Breast epithelium (tissue), 4 donors: Measurements from ENCODE around the gene ZIC2. TPM values are rescaled to one million over a fixed set of nuclear protein-coding genes. Genes with fewer than 3 reads are reported as not detected.

Source experiments
- DNase-seq, 2 donors: peaks; one replicate each; pipeline ENCODE4 v3.0.0-alpha.2; 2019; ENCODE audit warnings: low spot score in 2 of 2
- H3K27ac ChIP-seq, 2 donors: fragments of 200-600 bp; sonication (generic) in 1 of 2; one replicate each; pipeline ENCODE4 v1.5.1; 2016 to 2019; ENCODE audit warnings: mild to moderate bottlenecking in 1 of 2
- H3K27me3 ChIP-seq, 2 donors: fragments of 200-600 bp; sonication (generic) in 1 of 2; one replicate each; pipeline versions ENCODE4 v1.5.1 to v1.6.0; 2017 to 2019; ENCODE audit warnings: control low read depth in 1 of 2, mild to moderate bottlenecking in 1 of 2
- H3K36me3 ChIP-seq: fragments of 200-600 bp; one replicate; pipeline ENCODE4 v1.5.1; 2019
- H3K4me1 ChIP-seq, 2 donors: fragments of 200-600 bp; sonication (generic); one replicate each; pipeline ENCODE4 v1.5.1; 2016 to 2019; ENCODE audit warnings: control low read depth in 1 of 2
- H3K4me3 ChIP-seq, 3 donors: fragments of 200-600 bp; sonication (generic); 1 replicate in 2 of 3; 2 replicates in 1 of 3; pipeline ENCODE4 v1.5.1; 2016 to 2019; ENCODE audit warnings: mild to moderate bottlenecking in 3 of 3, moderate library complexity in 2 of 3
- H3K9me3 ChIP-seq, 2 donors: fragments of 200-600 bp; sonication (generic) in 1 of 2; one replicate each; pipeline ENCODE4 v1.5.1; 2016 to 2019; ENCODE audit warnings: control low read depth in 1 of 2
- CTCF ChIP-seq, 3 donors: fragments of 450-650 bp; IDR thresholded peaks; one replicate each; pipeline ENCODE4 v1.5.1; 2016 to 2017; ENCODE audit warnings: antibody characterized with exemption in 3 of 3, mild to moderate bottlenecking in 3 of 3, moderate library complexity in 3 of 3
- POLR2A ChIP-seq: fragments of 450-650 bp; IDR thresholded peaks from one replicate; pipeline ENCODE4 v1.6.1; 2016; ENCODE audit warnings: antibody characterized with exemption, mild to moderate bottlenecking, moderate library complexity
- POLR2AphosphoS5 ChIP-seq, 3 donors: sonication (generic); formaldehyde crosslinking; IDR thresholded peaks; one replicate each; pipeline ENCODE4 v1.6.1; 2017; ENCODE audit warnings: antibody characterized with exemption in 3 of 3
- intact Hi-C: fragments of 100-400 bp; cut with DNase I; formaldehyde crosslinking; loops from one replicate; pipeline ENCODE4 v1.15.1; 2023; ENCODE audit warnings: low total_unique reads
- total RNA-seq, 3 donors: library from RNA; depleted of rRNA; stranded (reverse); fragments of >200 nt; gene quantifications; one replicate each; pipeline ENCODE4 v1.1.0, GENCODE V29; 2016

Gene ZIC2
- total RNA-seq, 3 donors from 2014 or later = 0.15 TPM; not detected in 2

- Histone ChIP-seq H3K27me3 (peaks cover 13 to 97% of the 10 kb centered on the region in 2 donors), H3K4me3 (peak overlapping the region in 1 of 3 donors; percentile 38), H3K4me1 (peaks cover 7 to 20% of the 10 kb centered on the region in 2 donors), H3K36me3 (no peaks in the 10 kb centered on the region), H3K27ac (no peak overlapping the region), H3K9me3 (no peaks in the 10 kb centered on the region)
- TF ChIP-seq POLR2AphosphoS5 (IDR thresholded peaks at IDR 0.05) = no peak
- no peak for TF ChIP-seq CTCF (IDR thresholded peaks at IDR 0.05)
- TF ChIP-seq POLR2A = no peak
- intact Hi-C loops = no loop called here
- DNase-seq = no peak
These were observed 21.9 kb upstream of the ZIC2 start for GRCh38 chr13:99959540-99960230.

- Histone ChIP-seq H3K36me3 (no peaks in the 10 kb centered on the region), H3K4me1 (peaks cover 7 to 18% of the 10 kb centered on the region in 2 donors)
- intact Hi-C loops = no loop called here
These were observed 20.8 kb upstream of the ZIC2 start for GRCh38 chr13:99960663-99961311.

GRCh38 chr13:99961636-99962035, 19.9 kb upstream of the ZIC2 start:
- DNase-seq = no peak
- Histone ChIP-seq H3K4me3 (no peak overlapping the region), H3K27ac (no peak overlapping the region), H3K27me3 (peaks cover 12 to 97% of the 10 kb centered on the region in 2 donors), H3K4me1 (peaks cover 5 to 10% of the 10 kb centered on the region in 2 donors), H3K9me3 (no peaks in the 10 kb centered on the region), H3K36me3 (no peaks in the 10 kb centered on the region)
- intact Hi-C loops = no loop called here
- TF ChIP-seq POLR2A (no peak), CTCF (IDR thresholded peaks at IDR 0.05) (no peak), POLR2AphosphoS5 (IDR thresholded peaks at IDR 0.05) (no peak)

More at GRCh38 chr13:99960663-99961311, 20.8 kb upstream of the ZIC2 start:
- H3K27me3 ChIP-seq = peaks cover 13 to 97% of the 10 kb centered on the region in 2 donors
- no peaks in the 10 kb centered on the region for H3K9me3 ChIP-seq
- no peak for DNase-seq
- no peak overlapping the region for H3K4me3 ChIP-seq
- no peak overlapping the region for H3K27ac ChIP-seq
- TF ChIP-seq CTCF (IDR thresholded peaks at IDR 0.05) = no peak
- no peak for TF ChIP-seq POLR2AphosphoS5 (IDR thresholded peaks at IDR 0.05)
- TF ChIP-seq POLR2A = no peak

GRCh38 chr13:99962242-99962641, 19.3 kb upstream of the ZIC2 start:
- Histone ChIP-seq H3K4me3 (no peak overlapping the region), H3K4me1 (peaks cover 0 to 4% of the 10 kb centered on the region in 2 donors), H3K27me3 (peaks cover 7 to 95% of the 10 kb centered on the region in 2 donors), H3K36me3 (no peaks in the 10 kb centered on the region), H3K9me3 (no peaks in the 10 kb centered on the region), H3K27ac (no peak overlapping the region)
- DNase-seq = no peak
- no peak for TF ChIP-seq POLR2A
- TF ChIP-seq CTCF (IDR thresholded peaks at IDR 0.05) = no peak
- no peak for TF ChIP-seq POLR2AphosphoS5 (IDR thresholded peaks at IDR 0.05)
- intact Hi-C loops = no loop called here

GRCh38 chr13:99963816-99964339, 17.7 kb upstream of the ZIC2 start:
- Histone ChIP-seq H3K9me3 (no peaks in the 10 kb centered on the region), H3K4me3 (no peak overlapping the region), H3K27ac (no peak overlapping the region), H3K27me3 (peaks cover 15 to 94% of the 10 kb centered on the region in 2 donors), H3K4me1 (peaks cover 0 to 3% of the 10 kb centered on the region in 2 donors), H3K36me3 (no peaks in the 10 kb centered on the region)
- TF ChIP-seq CTCF (IDR thresholded peaks at IDR 0.05) (no peak), POLR2AphosphoS5 (IDR thresholded peaks at IDR 0.05) (no peak), POLR2A (no peak)
- intact Hi-C loops = no loop called here
- DNase-seq = no peak
